Tibial nerve (tissue), 4 donors: ENCODE results near the gene VDAC1.

Experiments
- EP300 ChIP-seq, 2 donors: sonication (generic); formaldehyde crosslinking; IDR thresholded peaks; one replicate each; pipeline ENCODE4 v1.6.1; 2017; ENCODE audit warnings: antibody characterized with exemption in 2 of 2, mild to moderate bottlenecking in 1 of 2
- TF ChIP-seq, protein P1 (sequence below), 5 experiments: fragments of 200-600 bp in 3 of 5; fragments of 450-650 bp in 2 of 5; sonication (generic) in 3 of 5; IDR thresholded peaks; one replicate each; pipeline ENCODE4 v1.5.1; 2016 to 2019; ENCODE audit warnings: antibody characterized with exemption in 5 of 5, mild to moderate bottlenecking in 3 of 5, moderate library complexity in 2 of 5

DNA sequence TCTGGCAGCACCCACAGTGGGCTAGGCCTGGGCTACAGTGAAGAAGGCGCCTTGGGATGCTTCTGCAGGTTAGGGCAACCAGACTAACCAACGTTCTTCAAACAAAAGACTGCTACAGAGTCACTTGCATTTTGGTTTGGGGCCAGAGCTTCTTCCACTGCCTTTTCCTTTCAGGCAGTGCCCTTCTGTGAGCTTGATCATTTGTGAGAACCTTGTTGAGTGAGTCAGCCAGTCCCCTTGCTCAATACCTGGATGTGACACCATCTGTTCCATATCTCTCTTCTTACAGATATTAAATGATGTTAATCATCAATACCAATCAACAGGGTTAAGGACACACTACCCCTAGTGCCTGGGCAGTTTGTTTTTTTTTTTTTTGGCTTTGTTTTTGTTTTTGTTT is 46.5 kb upstream of the VDAC1 start:
- TF ChIP-seq, protein P1, sequence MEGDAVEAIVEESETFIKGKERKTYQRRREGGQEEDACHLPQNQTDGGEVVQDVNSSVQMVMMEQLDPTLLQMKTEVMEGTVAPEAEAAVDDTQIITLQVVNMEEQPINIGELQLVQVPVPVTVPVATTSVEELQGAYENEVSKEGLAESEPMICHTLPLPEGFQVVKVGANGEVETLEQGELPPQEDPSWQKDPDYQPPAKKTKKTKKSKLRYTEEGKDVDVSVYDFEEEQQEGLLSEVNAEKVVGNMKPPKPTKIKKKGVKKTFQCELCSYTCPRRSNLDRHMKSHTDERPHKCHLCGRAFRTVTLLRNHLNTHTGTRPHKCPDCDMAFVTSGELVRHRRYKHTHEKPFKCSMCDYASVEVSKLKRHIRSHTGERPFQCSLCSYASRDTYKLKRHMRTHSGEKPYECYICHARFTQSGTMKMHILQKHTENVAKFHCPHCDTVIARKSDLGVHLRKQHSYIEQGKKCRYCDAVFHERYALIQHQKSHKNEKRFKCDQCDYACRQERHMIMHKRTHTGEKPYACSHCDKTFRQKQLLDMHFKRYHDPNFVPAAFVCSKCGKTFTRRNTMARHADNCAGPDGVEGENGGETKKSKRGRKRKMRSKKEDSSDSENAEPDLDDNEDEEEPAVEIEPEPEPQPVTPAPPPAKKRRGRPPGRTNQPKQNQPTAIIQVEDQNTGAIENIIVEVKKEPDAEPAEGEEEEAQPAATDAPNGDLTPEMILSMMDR (IDR thresholded peaks at IDR 0.05), result no peak
- TF ChIP-seq EP300 (IDR thresholded peaks at IDR 0.05), result no peak
